Measurements from ENCODE around the gene ZNF474.

The ZNF474 gene

GRCh38 chr5:122164831-122165558 is 35.6 kb downstream of the ZNF474 start:
- Histone ChIP-seq H3K27ac (no peak overlapping the region), H3K9me3 (ENCODE audit: control insufficient read depth, low read length) (no peaks in the 10 kb centered on the region), H3K36me3 (ENCODE audit: control insufficient read depth, insufficient read depth, low read length) (no peaks in the 10 kb centered on the region), H3K4me2 (ENCODE audit: low read length) (no peak overlapping the region), H3K27me3 (ENCODE audit: control insufficient read depth, insufficient read depth, low read length) (no peaks in the 10 kb centered on the region), H3K9ac (no peak overlapping the region), H3K79me2 (no peaks in the 10 kb centered on the region), H3K4me3 (ENCODE audit: low read depth, low read length) (no peak overlapping the region), H2AFZ (no peak overlapping the region), H3K4me1 (no peaks in the 10 kb centered on the region)
- TF ChIP-seq CTCF (IDR thresholded peaks at IDR 0.05), result no peak

- no peaks in the 10 kb centered on the region for H3K27me3 ChIP-seq (ENCODE audit: control insufficient read depth, insufficient read depth, low read length)
- TF ChIP-seq CTCF (IDR thresholded peaks at IDR 0.05), result no peak
- no peaks in the 10 kb centered on the region for H3K79me2 ChIP-seq
- no peaks in the 10 kb centered on the region for H3K4me1 ChIP-seq
- no peak overlapping the region for H3K9ac ChIP-seq
- no peaks in the 10 kb centered on the region for H3K9me3 ChIP-seq (ENCODE audit: control insufficient read depth, low read length)
- no peak overlapping the region for H3K4me3 ChIP-seq (ENCODE audit: low read depth, low read length)
- no peak overlapping the region for H3K27ac ChIP-seq
- H2AFZ ChIP-seq, result no peak overlapping the region
- no peak overlapping the region for H3K4me2 ChIP-seq (ENCODE audit: low read length)
- no peaks in the 10 kb centered on the region for H3K36me3 ChIP-seq (ENCODE audit: control insufficient read depth, insufficient read depth, low read length)
These were observed 36.3 kb downstream of the ZNF474 start for GRCh38 chr5:122165559-122166078.

- Histone ChIP-seq H3K9ac (no peak overlapping the region), H3K4me3 (ENCODE audit: low read depth, low read length) (no peak overlapping the region), H3K4me1 (no peaks in the 10 kb centered on the region), H2AFZ (no peak overlapping the region), H3K4me2 (ENCODE audit: low read length) (no peak overlapping the region), H3K9me3 (ENCODE audit: control insufficient read depth, low read length) (no peaks in the 10 kb centered on the region), H3K36me3 (ENCODE audit: control insufficient read depth, insufficient read depth, low read length) (no peaks in the 10 kb centered on the region), H3K27ac (no peak overlapping the region), H3K79me2 (no peaks in the 10 kb centered on the region), H3K27me3 (ENCODE audit: control insufficient read depth, insufficient read depth, low read length) (no peaks in the 10 kb centered on the region)
- TF ChIP-seq CTCF (IDR thresholded peaks at IDR 0.05), result no peak
These were observed 40.2 kb downstream of the ZNF474 start for GRCh38 chr5:122169350-122170103.

GRCh38 chr5:122170620-122171019 is 41.3 kb downstream of the ZNF474 start:
- Histone ChIP-seq H3K27me3 (ENCODE audit: control insufficient read depth, insufficient read depth, low read length) (no peaks in the 10 kb centered on the region), H3K79me2 (no peaks in the 10 kb centered on the region), H3K4me1 (no peaks in the 10 kb centered on the region), H2AFZ (no peak overlapping the region), H3K36me3 (ENCODE audit: control insufficient read depth, insufficient read depth, low read length) (no peaks in the 10 kb centered on the region), H3K27ac (no peak overlapping the region), H3K4me3 (ENCODE audit: low read depth, low read length) (no peak overlapping the region), H3K9ac (no peak overlapping the region), H3K4me2 (ENCODE audit: low read length) (no peak overlapping the region), H3K9me3 (ENCODE audit: control insufficient read depth, low read length) (no peaks in the 10 kb centered on the region)
- TF ChIP-seq CTCF (IDR thresholded peaks at IDR 0.05), result no peak

Data from parathyroid adenoma (tissue), 2 donors.